ENCODE data around the gene TOR4A. TPM values are rescaled to one million over a fixed set of nuclear protein-coding genes. Genes with fewer than 3 reads are reported as not detected.

The TOR4A gene
- total RNA-seq, 4 donors from 2014 or later = 4.7 to 7.4 (median 6.9) TPM

DNA sequence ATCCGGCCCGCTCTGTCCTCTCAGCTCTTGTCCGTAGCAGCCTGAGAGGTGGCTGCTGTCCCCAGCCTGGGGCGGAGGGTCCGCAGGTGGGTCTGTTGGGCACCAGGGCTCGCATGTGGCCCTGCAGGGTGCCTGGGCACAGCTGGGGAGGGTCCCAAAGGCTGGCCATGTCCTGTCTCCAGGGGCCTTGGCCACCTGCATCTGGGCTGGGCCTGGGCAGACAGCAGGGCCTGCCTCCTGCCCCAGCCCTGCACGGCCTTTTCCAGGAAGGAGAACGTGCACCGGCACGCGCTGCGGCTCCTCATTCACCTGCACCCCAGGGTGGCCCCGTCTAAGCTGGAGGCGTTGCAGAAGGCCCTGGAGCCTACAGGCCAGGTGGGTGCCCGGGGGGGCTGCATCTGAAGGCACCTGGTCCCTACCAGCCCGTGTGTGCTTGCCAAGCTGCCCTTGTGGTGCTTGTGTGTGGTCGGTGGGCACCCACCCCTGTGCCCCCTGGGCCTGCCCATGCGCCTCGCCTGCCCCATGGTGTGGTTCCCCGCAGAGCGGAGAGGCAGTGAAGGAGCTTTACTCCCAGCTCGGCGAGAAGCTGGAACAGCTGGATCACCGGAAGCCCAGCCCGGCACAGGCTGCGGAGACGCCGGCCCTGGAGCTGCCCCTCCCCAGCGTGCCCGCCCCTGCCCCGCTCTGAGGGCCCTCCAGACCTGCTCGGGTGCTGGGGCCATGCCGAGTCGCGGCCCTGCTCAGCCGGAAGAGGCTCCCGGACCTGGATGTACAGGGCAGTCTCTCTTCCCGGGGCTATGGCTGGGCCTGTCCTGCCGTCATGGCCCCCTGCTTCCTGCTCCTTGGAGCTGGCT is 5.1 kb upstream of the TOR4A start:
- Histone ChIP-seq H3K4me3 (no peak overlapping the region), H3K27me3 (peaks cover 37% of the 10 kb centered on the region), H3K27ac (no peak overlapping the region), H3K9me3 (no peaks in the 10 kb centered on the region), H3K36me3 (peaks cover 0 to 62% of the 10 kb centered on the region in 2 donors), H3K4me1 (peaks cover 0 to 42% (median 25%) of the 10 kb centered on the region in 3 donors)
- no CpG with 5 or more reads among the region's 39 CpGs for WGBS, 2 donors (ENCODE audit: low coverage in 1 of 2)
- ATAC-seq = no peak
- no peak for TF ChIP-seq POLR2AphosphoS5 (IDR thresholded peaks at IDR 0.05)
- no peak for TF ChIP-seq CTCF (IDR thresholded peaks at IDR 0.05)
- TF ChIP-seq POLR2A (IDR thresholded peaks at IDR 0.05) = no peak
- TF ChIP-seq EP300 (IDR thresholded peaks at IDR 0.05) = no peak

DNA sequence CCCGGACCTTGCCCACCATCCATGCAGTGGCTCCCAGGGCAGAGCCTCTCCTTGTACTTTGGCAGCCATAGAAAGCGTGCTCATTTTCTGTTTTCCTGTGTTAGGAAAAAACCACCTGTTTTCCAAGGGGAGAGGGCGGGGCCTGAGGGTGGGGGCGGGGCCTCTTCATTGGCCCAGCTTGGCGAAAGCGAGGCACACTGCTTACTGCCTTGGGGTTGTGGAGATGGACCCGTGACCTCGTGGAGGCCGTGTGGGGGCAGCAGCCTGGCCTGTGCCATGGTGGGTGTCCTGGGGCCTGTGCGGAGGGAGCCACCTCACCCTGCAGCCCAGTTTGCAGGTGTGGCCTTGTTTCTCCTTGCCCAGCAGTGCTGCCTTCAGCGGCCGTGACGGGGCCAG is 4.4 kb upstream of the TOR4A start:
- ATAC-seq = no peak
- no peak for TF ChIP-seq CTCF (IDR thresholded peaks at IDR 0.05)
- TF ChIP-seq POLR2A (IDR thresholded peaks at IDR 0.05) = no peak
- no peak for TF ChIP-seq EP300 (IDR thresholded peaks at IDR 0.05)
- no peak for TF ChIP-seq POLR2AphosphoS5 (IDR thresholded peaks at IDR 0.05)
- Histone ChIP-seq H3K36me3 (peaks cover 0 to 56% of the 10 kb centered on the region in 2 donors), H3K4me1 (peaks cover 0 to 42% (median 25%) of the 10 kb centered on the region in 3 donors), H3K9me3 (no peaks in the 10 kb centered on the region), H3K4me3 (no peak overlapping the region), H3K27ac (no peak overlapping the region), H3K27me3 (peaks cover 44% of the 10 kb centered on the region)
- 60% methylated on average over 1 of the region's 13 CpGs; no CpG with 5 or more reads in 1 of the 2 donors for WGBS, 2 donors (ENCODE audit: low coverage in 1 of 2)

- TF ChIP-seq POLR2A (IDR thresholded peaks at IDR 0.05) (no peak), POLR2AphosphoS5 (IDR thresholded peaks at IDR 0.05) (no peak), CTCF (IDR thresholded peaks at IDR 0.05) (no peak), EP300 (IDR thresholded peaks at IDR 0.05) (no peak)
- H3K4me3 ChIP-seq = no peak overlapping the region
- H3K27me3 ChIP-seq = peaks cover 50% of the 10 kb centered on the region
- H3K4me1 ChIP-seq = peaks cover 0 to 41% (median 22%) of the 10 kb centered on the region in 3 donors
- no peaks in the 10 kb centered on the region for H3K9me3 ChIP-seq
- H3K27ac ChIP-seq = no peak overlapping the region
- 63% methylated on average over 4 of the region's 15 CpGs; no CpG with 5 or more reads in 1 of the 2 donors for WGBS, 2 donors (ENCODE audit: low coverage in 1 of 2)
- no peak for ATAC-seq
- H3K36me3 ChIP-seq = peaks cover 0 to 51% of the 10 kb centered on the region in 2 donors
Measured at GRCh38 chr9:137273611-137274320, 3.8 kb upstream of the TOR4A start.

GRCh38 chr9:137275203-137275587 is 2.3 kb upstream of the TOR4A start:
- no peak overlapping the region for H3K27ac ChIP-seq
- no peak overlapping the region for H3K4me3 ChIP-seq
- H3K4me1 ChIP-seq = peaks cover 0 to 28% (median 13%) of the 10 kb centered on the region in 3 donors
- no peak for ATAC-seq
- H3K27me3 ChIP-seq = peaks cover 65% of the 10 kb centered on the region
- 50 to 82% methylated on average over 2 to 6 of the region's 10 CpGs for WGBS, 2 donors (ENCODE audit: low coverage in 1 of 2)
- TF ChIP-seq CTCF (IDR thresholded peaks at IDR 0.05) (no peak), POLR2A (IDR thresholded peaks at IDR 0.05) (no peak), EP300 (IDR thresholded peaks at IDR 0.05) (no peak), POLR2AphosphoS5 (IDR thresholded peaks at IDR 0.05) (no peak)
- H3K36me3 ChIP-seq = peaks cover 0 to 51% of the 10 kb centered on the region in 2 donors
- H3K9me3 ChIP-seq = no peaks in the 10 kb centered on the region

Measured in gastroesophageal sphincter (tissue), 4 donors.